ENCODE measurements around the gene SOHLH1.

The SOHLH1 gene

GRCh38 chr9:135698767-135699166, 514 bp downstream of the SOHLH1 start:
- H3K4me3 ChIP-seq (ENCODE audit: control insufficient read depth, low read depth, low read length), result no peak overlapping the region
- TF ChIP-seq CTCF (IDR thresholded peaks at IDR 0.05; ENCODE audit: control insufficient read depth, insufficient read depth, low read depth, low read length, missing control alignments), result no peak
- no peak for DNase-seq (ENCODE audit: low read depth)

- H3K4me3 ChIP-seq (ENCODE audit: control insufficient read depth, low read depth, low read length), result no peak overlapping the region
- no peak for DNase-seq (ENCODE audit: low read depth)
- TF ChIP-seq CTCF (IDR thresholded peaks at IDR 0.05; ENCODE audit: control insufficient read depth, insufficient read depth, low read depth, low read length, missing control alignments), result no peak
Observed at GRCh38 chr9:135698236-135698635, 1.0 kb downstream of the SOHLH1 start.

GRCh38 chr9:135697226-135697625, 2.1 kb downstream of the SOHLH1 start:
- no peak for DNase-seq (ENCODE audit: low read depth)
- no peak overlapping the region for H3K4me3 ChIP-seq (ENCODE audit: control insufficient read depth, low read depth, low read length)
- no peak for TF ChIP-seq CTCF (IDR thresholded peaks at IDR 0.05; ENCODE audit: control insufficient read depth, insufficient read depth, low read depth, low read length, missing control alignments)

- no peak overlapping the region for H3K4me3 ChIP-seq (ENCODE audit: control insufficient read depth, low read depth, low read length)
- TF ChIP-seq CTCF (IDR thresholded peaks at IDR 0.05; ENCODE audit: control insufficient read depth, insufficient read depth, low read depth, low read length, missing control alignments), result no peak
- no peak for DNase-seq (ENCODE audit: low read depth)
Observed at GRCh38 chr9:135696446-135696845, 2.8 kb downstream of the SOHLH1 start.

GRCh38 chr9:135695642-135696041, 3.6 kb downstream of the SOHLH1 start:
- TF ChIP-seq CTCF (IDR thresholded peaks at IDR 0.05; ENCODE audit: control insufficient read depth, insufficient read depth, low read depth, low read length, missing control alignments), result no peak
- no peak for DNase-seq (ENCODE audit: low read depth)
- H3K4me3 ChIP-seq (ENCODE audit: control insufficient read depth, low read depth, low read length), result no peak overlapping the region

GRCh38 chr9:135695036-135695435, 4.2 kb downstream of the SOHLH1 start:
- no peak overlapping the region for H3K4me3 ChIP-seq (ENCODE audit: control insufficient read depth, low read depth, low read length)
- no peak for TF ChIP-seq CTCF (IDR thresholded peaks at IDR 0.05; ENCODE audit: control insufficient read depth, insufficient read depth, low read depth, low read length, missing control alignments)
- DNase-seq (ENCODE audit: low read depth), result no peak

GRCh38 chr9:135694414-135694813, 4.9 kb downstream of the SOHLH1 start:
- no peak for DNase-seq (ENCODE audit: low read depth)
- no peak overlapping the region for H3K4me3 ChIP-seq (ENCODE audit: control insufficient read depth, low read depth, low read length)
- TF ChIP-seq CTCF (IDR thresholded peaks at IDR 0.05; ENCODE audit: control insufficient read depth, insufficient read depth, low read depth, low read length, missing control alignments), result no peak
